CD4-positive, alpha-beta T cell treated with Interleukin-21 for 1 hour (primary cell): ENCODE measurements around the gene RAVER2.
"Not testable (repeated sequence)": the region's sequence is repeated elsewhere in the genome, so short reads cannot be mapped to it uniquely, and the experiment has no call there.

ENCODE experiments used
- DNase-seq: peaks from one replicate; pipeline ENCODE4 v3.0.0-alpha.2; 2020

The RAVER2 gene

GRCh38 chr1:64748222-64748621 is 3.3 kb downstream of the RAVER2 start:
- DNase-seq = no peak

- no peak for DNase-seq
These were observed 3.8 kb downstream of the RAVER2 start for GRCh38 chr1:64748706-64749105.

- no peak for DNase-seq
These were observed 5.2 kb downstream of the RAVER2 start for GRCh38 chr1:64750092-64750491.

DNA sequence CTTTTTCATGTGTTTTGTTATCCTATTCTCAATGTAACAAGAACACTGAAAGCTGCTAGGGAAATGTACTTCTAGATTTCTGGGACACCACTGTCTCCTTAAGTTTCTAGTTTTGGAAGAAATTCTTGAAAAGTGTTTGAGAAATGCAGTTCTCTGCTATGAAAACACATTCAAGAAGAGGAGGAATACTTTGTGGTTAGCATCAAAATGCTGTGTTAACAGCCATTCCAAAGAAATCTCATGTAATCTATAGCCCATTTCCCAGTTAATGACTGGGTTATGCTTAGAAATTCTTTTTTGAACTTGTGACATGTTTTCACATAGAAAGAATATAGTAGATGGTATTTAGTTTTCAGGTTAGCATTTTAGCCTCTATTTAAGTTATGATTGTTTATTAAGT is 6.0 kb downstream of the RAVER2 start:
- DNase-seq = no peak

DNA sequence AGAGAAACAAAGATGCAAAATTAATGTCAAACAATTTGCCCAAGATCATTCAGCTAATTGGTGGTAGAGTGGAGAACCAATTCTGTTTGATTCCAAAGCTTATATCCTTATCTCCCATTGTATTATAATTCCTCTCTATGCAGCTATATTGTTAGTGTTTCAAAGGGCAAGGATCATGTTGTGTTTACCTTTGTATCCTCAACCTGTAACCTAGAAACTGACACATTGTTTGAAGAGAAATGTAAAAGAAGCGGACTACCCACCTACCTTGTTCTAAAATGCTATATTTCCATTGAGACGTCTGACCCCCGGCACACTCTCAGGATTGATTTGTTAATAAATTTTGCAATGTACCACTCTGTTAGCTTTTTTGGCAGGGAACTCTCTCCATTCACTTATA is 9.3 kb downstream of the RAVER2 start:
- no peak for DNase-seq

DNA sequence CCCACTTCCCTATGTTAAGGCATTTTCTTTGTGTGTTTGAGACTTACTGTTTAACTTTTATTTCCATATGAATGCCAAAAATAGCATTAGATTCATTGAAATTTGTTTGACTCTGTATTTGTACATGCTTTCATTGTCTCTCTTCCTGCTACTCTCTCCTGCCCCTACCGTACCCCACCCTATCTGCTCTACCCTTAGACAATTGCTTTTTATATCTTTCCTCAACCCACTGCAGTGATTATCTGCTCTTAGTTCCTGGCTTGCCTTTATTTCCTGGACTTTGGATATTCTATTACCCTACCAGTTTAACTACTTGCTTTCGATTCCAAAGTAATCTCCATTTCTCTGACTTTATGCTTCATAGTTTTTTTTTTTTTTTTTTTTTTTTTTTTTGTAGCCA is 10.5 kb downstream of the RAVER2 start:
- DNase-seq = no peak

DNA sequence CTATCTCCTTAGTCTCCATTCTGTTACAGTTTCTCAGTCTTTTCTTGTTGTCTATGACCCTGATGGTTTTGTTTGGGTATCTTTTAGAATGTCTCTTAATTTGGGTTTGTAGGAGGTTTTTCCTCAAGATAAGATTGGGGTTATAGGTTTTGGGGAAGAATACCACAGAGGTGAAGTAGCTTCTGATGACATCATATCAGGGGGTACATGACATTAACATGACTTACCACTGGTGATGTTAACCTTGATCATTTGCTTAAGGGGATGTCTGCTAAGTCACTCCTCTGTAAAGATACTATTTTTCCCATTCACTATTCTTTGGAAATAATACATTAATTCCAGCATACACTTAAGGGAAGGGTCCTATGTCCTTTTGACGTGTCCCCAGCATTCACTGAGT is 11.9 kb downstream of the RAVER2 start:
- DNase-seq = no peak

- no peak for DNase-seq
These were observed 12.3 kb downstream of the RAVER2 start for GRCh38 chr1:64757213-64757612.

DNA sequence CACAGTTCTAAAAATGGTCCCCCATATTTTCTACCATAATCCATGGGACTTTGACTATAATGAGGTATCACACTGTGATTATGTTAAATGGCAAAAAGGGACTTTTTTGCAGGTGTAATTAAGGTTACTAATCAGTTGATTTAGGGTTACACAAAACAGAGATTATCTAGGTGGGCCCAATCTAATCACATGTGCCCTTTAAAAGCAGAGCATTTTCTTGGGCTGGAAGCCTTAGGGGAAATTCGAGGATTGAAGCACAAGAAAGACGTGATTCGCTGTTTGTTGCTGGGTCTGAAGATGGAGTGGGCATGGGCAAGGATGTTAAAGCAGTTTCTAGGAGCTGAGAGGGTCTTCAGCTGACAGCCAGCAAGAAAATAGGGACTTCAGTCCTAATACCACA is 13.4 kb downstream of the RAVER2 start:
- no peak for DNase-seq

- no peak for DNase-seq
These were observed 15.1 kb downstream of the RAVER2 start for GRCh38 chr1:64759968-64760367.

DNA sequence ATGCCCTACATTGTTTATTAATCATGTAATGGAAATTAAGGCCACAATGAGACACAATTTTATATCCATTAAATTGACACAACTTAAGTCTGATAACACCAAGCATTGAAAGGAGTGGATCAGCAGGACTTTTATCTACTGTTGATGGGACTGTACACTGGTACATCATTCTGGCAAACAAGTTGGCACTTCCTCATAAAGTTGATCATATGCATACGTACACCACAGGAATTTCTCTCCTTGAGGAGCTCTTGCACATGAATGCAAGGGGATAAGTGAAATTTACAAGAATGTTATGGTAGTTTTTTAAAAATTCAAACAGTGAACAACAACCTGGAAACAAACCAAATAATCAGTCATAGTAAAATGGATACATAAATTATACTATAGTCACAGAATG is 20.1 kb downstream of the RAVER2 start:
- no peak for DNase-seq

DNA sequence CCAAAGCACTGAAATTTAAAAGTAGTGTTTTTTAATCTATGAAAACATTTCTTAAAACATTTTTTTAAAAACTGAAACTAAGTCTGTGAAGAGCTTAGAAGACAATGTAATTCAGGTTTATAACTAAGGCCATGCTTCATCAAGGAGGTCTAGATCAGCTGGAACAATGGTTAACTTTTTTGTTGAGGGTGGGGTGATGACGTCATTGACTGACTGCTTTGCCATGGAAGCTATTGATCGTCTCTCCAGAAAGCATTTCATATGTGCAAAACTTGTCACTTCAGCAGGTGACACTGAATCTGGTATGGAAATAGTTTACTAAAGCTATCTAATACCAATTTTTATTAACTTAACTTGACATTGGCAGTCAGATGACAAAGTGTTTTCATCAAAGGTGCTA is 21.0 kb downstream of the RAVER2 start:
- no peak for DNase-seq

GRCh38 chr1:64766429-64766828 is 21.6 kb downstream of the RAVER2 start:
- no peak for DNase-seq

DNA sequence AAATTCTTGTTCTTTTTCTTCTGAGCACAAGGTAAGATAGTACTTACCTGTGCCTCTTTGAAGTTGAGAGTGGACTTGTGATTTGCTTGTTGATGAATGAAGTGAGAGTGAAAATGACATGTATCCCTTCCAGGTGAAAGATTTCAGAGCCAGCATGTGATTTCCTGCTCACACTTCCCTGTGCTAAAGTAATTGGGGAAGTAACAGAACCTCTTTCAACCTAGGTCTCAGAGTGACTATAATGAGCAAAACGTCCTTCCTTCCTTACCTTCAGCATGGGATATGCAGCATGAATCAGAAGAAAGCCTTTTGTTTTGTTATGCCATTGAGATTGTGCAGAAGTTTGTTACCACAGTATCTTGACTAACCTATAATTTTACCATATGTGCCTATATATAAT is 24.6 kb downstream of the RAVER2 start:
- no peak for DNase-seq

GRCh38 chr1:64769971-64770370 is 25.1 kb downstream of the RAVER2 start:
- no peak for DNase-seq

- not testable (repeated sequence) for DNase-seq
These were observed 28.4 kb downstream of the RAVER2 start for GRCh38 chr1:64773306-64773705.

DNA sequence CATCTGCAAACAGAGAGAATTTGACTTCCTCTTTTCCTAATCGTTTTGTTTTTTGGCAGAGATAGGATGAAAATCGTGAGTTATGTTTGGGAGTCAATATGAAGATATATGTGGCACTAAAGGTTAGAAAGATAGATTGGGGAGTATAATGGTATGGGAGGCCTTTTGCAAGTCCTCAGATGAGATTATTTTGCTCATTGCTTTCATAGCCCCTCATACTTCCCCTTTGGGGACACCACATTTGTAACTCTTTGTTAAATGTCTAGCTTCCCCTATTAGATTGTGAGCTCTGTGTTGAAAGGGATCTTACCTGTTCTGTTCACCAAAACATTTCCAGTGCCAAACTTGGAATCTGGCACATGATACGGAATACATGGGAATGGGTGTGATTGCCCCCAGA is 30.2 kb downstream of the RAVER2 start:
- no peak for DNase-seq

DNA sequence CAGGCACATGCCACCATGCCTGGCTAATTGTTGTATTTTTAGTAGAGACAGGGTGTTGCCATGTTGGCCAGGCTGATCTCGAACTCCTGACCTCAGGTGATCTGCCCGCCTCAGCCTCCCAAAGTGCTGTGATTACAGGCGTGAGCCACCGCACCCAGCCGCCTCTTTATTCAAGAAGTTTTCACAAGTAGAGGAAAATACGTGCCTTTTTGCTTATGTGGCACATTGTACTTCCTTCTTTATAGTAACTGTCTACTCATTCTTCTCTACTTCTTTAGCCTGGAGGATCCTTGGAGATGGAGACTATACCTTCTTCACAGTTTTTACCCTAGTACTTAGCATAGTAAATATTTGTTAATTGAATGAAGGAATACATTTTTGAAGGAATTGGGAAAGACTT is 37.2 kb downstream of the RAVER2 start:
- not testable (repeated sequence) for DNase-seq

- DNase-seq = not testable (repeated sequence)
These were observed 38.0 kb downstream of the RAVER2 start for GRCh38 chr1:64782848-64783247.

DNA sequence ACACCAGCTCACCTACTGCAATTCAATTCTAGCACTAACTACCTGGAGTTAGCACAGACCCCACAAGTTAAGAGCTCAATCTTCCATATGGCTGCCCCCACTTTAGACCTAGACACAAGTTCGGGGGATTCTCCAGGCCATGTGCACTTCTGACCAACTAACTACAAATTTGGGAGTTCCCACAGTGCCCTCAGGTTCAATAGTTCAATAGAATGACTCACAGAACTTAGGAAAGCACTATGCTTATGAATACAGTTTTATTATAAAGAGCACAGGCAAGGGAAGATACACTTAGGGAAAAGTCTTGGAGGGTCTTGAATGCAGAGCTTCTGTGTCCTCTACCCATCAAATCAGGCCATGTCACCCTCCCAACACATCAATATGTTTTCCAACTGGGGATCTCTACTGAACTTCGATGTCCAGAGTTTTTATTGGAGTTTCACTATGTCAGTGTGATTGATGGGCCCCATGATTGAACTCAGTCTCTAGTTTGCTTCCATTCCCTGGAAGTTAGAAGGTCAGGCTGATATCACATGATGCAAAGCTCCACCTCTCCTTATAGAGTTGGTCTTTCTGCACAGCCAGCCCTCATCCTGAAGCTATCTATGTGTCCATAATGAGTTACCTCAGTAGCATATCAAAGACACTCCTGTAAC is 46.1 kb downstream of the RAVER2 start:
- DNase-seq = no peak

- no peak for DNase-seq
These were observed 54.0 kb downstream of the RAVER2 start for GRCh38 chr1:64798872-64799271.

- DNase-seq = no peak
These were observed 57.1 kb downstream of the RAVER2 start for GRCh38 chr1:64801851-64802523.

GRCh38 chr1:64809309-64809708 is 64.4 kb downstream of the RAVER2 start:
- no peak for DNase-seq

- DNase-seq = no peak
These were observed 65.1 kb downstream of the RAVER2 start for GRCh38 chr1:64810001-64810400.

DNA sequence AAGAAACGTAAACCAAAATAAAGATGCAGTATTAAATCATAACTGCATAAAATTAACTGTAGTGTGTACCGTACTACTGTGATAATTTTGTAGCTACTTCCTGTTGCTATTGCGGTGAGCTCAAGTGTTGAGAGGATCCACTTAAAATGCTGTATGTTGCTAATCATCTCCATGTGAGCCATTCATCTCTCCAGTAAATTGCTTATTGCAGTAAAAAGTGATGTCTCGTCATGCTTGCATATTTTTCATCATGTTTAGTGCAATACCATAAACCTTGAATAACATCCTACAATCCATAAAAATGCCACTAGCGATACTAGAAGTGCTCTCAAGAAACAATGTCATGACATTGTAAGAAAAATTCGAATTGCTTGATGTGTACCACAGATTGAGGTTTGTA is 66.3 kb downstream of the RAVER2 start:
- DNase-seq = no peak
